HG03025 (cell line): Measurements from ENCODE around the gene GRID1.

ENCODE experiments used
- ATAC-seq: cut with Tn5 transposase; IDR thresholded peaks from one replicate; pipeline ENCODE4 v1.9.1; 2021; ENCODE audit warnings: mild to moderate bottlenecking, moderate library complexity; ENCODE audit not compliant: unreplicated experiment, low FRiP score

Gene GRID1

DNA sequence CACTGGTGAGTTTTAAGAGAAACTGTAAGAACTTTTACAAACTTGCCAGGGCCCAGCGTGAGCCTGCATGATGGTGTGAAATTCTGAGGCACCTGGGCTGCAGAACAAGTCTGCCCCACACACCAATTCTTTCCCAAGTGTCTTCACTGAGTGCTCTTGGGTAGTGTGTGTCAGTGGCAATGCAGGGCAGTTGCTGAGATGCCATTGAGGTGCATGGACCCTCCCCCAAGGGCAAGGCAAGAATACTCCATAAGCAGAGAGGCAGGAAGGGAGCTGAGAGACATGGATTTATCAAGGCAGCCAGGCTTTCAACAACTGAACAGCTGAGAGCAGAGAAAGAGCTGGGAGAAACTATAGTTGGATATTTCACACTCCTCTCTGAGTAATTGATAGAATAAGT is 801.2 kb downstream of the GRID1 start:
- no peak for ATAC-seq

DNA sequence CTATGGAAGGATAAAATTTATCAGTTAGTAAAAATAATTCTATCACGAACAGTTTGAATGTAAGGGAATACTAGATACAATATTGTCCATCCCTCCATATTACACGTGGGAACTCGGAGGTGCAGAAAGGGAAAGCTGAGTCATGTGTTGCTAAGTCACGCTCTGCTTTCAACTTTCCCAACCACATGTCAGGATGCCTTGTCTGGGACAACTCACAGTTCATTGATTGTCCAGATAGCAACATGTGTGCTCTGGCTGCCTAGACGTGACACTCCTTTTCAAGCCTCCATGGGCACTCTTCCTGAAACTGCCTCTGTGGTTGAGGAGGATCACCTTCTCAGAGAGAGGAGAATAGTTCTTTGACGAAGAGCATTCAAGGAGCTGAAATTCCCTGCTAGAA is 808.1 kb downstream of the GRID1 start:
- no peak for ATAC-seq

DNA sequence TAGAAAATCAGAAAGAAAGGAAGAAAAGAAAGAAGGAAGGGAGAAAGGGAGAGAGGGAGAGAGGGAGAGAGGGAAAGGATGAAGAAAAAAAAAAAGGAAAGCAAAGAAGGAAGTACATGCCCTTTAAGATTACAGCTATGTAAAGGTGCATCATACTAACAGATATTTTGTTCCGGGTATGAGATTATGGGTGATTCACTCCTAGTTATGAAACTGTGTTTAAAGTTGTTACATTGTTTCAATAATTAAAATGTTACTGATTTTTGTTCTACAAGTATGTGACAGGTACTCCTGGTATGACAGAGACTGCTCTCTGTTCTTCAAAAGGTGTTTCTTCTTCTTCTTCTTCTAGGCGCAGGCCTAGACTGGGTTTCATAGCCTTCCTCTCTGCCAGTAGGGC is 808.9 kb downstream of the GRID1 start:
- ATAC-seq: no peak

DNA sequence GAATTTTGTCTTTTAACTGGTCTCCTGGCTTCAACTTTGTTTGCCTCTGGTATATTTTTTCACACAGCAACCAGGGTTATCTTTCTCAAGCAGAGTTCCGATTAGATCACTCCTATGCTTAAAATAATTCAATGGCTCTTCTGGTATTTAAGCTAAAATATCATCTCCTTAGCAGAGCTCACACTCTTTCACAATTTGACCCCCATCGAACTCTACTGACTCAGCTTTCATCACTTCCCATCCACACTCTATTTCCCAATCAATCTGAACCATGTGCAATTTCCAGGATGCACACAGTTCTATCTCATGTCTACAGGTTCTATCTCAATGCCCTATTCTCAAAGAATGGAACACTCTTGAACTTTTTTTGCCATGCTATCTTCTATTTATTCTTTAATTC is 809.5 kb downstream of the GRID1 start:
- no peak for ATAC-seq
